ENCODE results near the gene ST6GALNAC1. TPM values are rescaled to one million over a fixed set of nuclear protein-coding genes. Genes with fewer than 3 reads are reported as not detected.

Gene ST6GALNAC1
- total and polyA plus RNA-seq, 2 of the 13 experiments (the other 11 are each of a cell fraction or from before 2014, with no cell fraction given) = not detected

GRCh38 chr17:76672270-76672851 lies 28.8 kb upstream of the ST6GALNAC1 start (continued):
- TF ChIP-seq PAX8 (CRISPR knock-in tag; IDR thresholded peaks at IDR 0.05; ENCODE audit: borderline replicate concordance) (no peak), ESRRA (CRISPR knock-in tag; IDR thresholded peaks at IDR 0.05; ENCODE audit: low read depth) (no peak), ZNF773 (CRISPR knock-in tag; IDR thresholded peaks at IDR 0.05; ENCODE audit: borderline replicate concordance) (no peak), CENPBD1 (CRISPR knock-in tag; IDR thresholded peaks at IDR 0.05; ENCODE audit: borderline replicate concordance, low read depth) (peak; percentile 72; the same call in 1 of the 2 replicates), NPAS2 (CRISPR knock-in tag; IDR thresholded peaks at IDR 0.05; ENCODE audit: borderline replicate concordance) (no peak), FOSL2 (CRISPR knock-in tag; IDR thresholded peaks at IDR 0.05) (no peak), CC2D1A (CRISPR knock-in tag; IDR thresholded peaks at IDR 0.05) (0 out of 2 replicates have a peak, but pooled peaks have one; percentile 61), SALL1 (CRISPR knock-in tag; IDR thresholded peaks at IDR 0.05) (peak; percentile 64; the same call in 1 of the 2 replicates), MEIS2 (CRISPR knock-in tag; IDR thresholded peaks at IDR 0.05) (no peak), KAT8 (CRISPR knock-in tag; IDR thresholded peaks at IDR 0.05) (no peak), ZFAT (CRISPR knock-in tag; conservative IDR thresholded peaks at IDR 0.05) (no peak), TARDBP (CRISPR knock-in tag; IDR thresholded peaks at IDR 0.05) (peak; percentile 45; the same call in 1 of the 2 replicates), DNMT3B (CRISPR knock-in tag; conservative IDR thresholded peaks at IDR 0.05) (no peak), BORCS8-MEF2B (CRISPR knock-in tag; IDR thresholded peaks at IDR 0.05) (no peak), ZNF225 (CRISPR knock-in tag; IDR thresholded peaks at IDR 0.05) (no peak)
- TF ChIP-seq, protein P1, sequence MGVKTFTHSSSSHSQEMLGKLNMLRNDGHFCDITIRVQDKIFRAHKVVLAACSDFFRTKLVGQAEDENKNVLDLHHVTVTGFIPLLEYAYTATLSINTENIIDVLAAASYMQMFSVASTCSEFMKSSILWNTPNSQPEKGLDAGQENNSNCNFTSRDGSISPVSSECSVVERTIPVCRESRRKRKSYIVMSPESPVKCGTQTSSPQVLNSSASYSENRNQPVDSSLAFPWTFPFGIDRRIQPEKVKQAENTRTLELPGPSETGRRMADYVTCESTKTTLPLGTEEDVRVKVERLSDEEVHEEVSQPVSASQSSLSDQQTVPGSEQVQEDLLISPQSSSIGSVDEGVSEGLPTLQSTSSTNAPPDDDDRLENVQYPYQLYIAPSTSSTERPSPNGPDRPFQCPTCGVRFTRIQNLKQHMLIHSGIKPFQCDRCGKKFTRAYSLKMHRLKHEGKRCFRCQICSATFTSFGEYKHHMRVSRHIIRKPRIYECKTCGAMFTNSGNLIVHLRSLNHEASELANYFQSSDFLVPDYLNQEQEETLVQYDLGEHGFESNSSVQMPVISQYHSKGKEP (CRISPR knock-in tag; IDR thresholded peaks at IDR 0.05) = no peak
- TF ChIP-seq, protein P2, sequence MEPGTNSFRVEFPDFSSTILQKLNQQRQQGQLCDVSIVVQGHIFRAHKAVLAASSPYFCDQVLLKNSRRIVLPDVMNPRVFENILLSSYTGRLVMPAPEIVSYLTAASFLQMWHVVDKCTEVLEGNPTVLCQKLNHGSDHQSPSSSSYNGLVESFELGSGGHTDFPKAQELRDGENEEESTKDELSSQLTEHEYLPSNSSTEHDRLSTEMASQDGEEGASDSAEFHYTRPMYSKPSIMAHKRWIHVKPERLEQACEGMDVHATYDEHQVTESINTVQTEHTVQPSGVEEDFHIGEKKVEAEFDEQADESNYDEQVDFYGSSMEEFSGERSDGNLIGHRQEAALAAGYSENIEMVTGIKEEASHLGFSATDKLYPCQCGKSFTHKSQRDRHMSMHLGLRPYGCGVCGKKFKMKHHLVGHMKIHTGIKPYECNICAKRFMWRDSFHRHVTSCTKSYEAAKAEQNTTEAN (CRISPR knock-in tag; conservative IDR thresholded peaks at IDR 0.05) = no peak
- TF ChIP-seq, protein P3, sequence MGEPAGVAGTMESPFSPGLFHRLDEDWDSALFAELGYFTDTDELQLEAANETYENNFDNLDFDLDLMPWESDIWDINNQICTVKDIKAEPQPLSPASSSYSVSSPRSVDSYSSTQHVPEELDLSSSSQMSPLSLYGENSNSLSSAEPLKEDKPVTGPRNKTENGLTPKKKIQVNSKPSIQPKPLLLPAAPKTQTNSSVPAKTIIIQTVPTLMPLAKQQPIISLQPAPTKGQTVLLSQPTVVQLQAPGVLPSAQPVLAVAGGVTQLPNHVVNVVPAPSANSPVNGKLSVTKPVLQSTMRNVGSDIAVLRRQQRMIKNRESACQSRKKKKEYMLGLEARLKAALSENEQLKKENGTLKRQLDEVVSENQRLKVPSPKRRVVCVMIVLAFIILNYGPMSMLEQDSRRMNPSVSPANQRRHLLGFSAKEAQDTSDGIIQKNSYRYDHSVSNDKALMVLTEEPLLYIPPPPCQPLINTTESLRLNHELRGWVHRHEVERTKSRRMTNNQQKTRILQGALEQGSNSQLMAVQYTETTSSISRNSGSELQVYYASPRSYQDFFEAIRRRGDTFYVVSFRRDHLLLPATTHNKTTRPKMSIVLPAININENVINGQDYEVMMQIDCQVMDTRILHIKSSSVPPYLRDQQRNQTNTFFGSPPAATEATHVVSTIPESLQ (CRISPR knock-in tag; conservative IDR thresholded peaks at IDR 0.05) = no peak
- TF ChIP-seq, protein P4, sequence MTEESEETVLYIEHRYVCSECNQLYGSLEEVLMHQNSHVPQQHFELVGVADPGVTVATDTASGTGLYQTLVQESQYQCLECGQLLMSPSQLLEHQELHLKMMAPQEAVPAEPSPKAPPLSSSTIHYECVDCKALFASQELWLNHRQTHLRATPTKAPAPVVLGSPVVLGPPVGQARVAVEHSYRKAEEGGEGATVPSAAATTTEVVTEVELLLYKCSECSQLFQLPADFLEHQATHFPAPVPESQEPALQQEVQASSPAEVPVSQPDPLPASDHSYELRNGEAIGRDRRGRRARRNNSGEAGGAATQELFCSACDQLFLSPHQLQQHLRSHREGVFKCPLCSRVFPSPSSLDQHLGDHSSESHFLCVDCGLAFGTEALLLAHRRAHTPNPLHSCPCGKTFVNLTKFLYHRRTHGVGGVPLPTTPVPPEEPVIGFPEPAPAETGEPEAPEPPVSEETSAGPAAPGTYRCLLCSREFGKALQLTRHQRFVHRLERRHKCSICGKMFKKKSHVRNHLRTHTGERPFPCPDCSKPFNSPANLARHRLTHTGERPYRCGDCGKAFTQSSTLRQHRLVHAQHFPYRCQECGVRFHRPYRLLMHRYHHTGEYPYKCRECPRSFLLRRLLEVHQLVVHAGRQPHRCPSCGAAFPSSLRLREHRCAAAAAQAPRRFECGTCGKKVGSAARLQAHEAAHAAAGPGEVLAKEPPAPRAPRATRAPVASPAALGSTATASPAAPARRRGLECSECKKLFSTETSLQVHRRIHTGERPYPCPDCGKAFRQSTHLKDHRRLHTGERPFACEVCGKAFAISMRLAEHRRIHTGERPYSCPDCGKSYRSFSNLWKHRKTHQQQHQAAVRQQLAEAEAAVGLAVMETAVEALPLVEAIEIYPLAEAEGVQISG (CRISPR knock-in tag; IDR thresholded peaks at IDR 0.05) = no peak
- TF ChIP-seq, protein P5, sequence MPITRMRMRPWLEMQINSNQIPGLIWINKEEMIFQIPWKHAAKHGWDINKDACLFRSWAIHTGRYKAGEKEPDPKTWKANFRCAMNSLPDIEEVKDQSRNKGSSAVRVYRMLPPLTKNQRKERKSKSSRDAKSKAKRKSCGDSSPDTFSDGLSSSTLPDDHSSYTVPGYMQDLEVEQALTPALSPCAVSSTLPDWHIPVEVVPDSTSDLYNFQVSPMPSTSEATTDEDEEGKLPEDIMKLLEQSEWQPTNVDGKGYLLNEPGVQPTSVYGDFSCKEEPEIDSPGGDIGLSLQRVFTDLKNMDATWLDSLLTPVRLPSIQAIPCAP (CRISPR knock-in tag; IDR thresholded peaks at IDR 0.05; ENCODE audit: low read depth) = no peak

Measured in HepG2 (cell line).